Measurements from ENCODE around the gene SENP6. TPM values are rescaled to one million over a fixed set of nuclear protein-coding genes. Genes with fewer than 3 reads are reported as not detected.
"Not testable (repeated sequence)": the region's sequence is repeated elsewhere in the genome, so short reads cannot be mapped to it uniquely, and the experiment has no call there.

The SENP6 gene
- polyA plus RNA-seq, 1 donor (not counting 4 experiments of a cell fraction or from before 2014, with no cell fraction given), result 41.1 TPM

DNA sequence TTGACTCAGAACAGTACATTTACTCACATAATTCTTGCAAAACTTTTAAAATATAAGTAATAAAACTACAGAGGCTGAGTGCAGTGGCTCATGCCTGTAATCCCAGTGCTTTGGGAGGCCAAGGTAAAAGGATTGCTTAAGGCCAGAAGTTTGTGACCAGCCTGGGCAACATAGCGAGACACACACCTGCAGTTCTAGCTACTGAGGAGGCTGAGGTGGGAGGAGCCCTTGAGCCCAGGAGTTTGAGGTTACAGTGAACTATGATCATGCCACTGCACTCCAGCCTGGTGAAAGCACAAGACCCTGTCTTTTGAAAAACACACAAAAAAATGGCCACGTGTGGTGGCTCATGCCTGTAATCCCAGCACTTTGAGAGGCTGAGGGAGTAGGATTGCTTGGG, 125.5 kb downstream of the SENP6 start:
- H3K79me2 ChIP-seq (ENCODE audit: control insufficient read depth, insufficient read depth, low read length), result no peaks in the 10 kb centered on the region
- H2AFZ ChIP-seq (ENCODE audit: control insufficient read depth, low read length), result no peak overlapping the region
- no peak for DNase-seq (ENCODE audit: low read depth, low spot score)
- H3K4me1 ChIP-seq (ENCODE audit: control insufficient read depth, extremely low read depth, insufficient read depth, low read length), result no peaks in the 10 kb centered on the region
- no peaks in the 10 kb centered on the region for H3K9me3 ChIP-seq (ENCODE audit: control insufficient read depth, low read depth, low read length)
- FAIRE-seq, result no peak
- H3K4me2 ChIP-seq (ENCODE audit: control insufficient read depth, extremely low read depth, insufficient read depth, low read depth, low read length), result no peak overlapping the region
- H3K27me3 ChIP-seq (ENCODE audit: control insufficient read depth, extremely low read depth, insufficient read depth, low read length), result no peaks in the 10 kb centered on the region
- H3K9me1 ChIP-seq (ENCODE audit: control insufficient read depth, extremely low read depth, insufficient read depth, low read length), result no peaks in the 10 kb centered on the region
- TF ChIP-seq EZH2 (IDR thresholded peaks at IDR 0.05; ENCODE audit: low read length), result no peak
- TF ChIP-seq, protein P1, sequence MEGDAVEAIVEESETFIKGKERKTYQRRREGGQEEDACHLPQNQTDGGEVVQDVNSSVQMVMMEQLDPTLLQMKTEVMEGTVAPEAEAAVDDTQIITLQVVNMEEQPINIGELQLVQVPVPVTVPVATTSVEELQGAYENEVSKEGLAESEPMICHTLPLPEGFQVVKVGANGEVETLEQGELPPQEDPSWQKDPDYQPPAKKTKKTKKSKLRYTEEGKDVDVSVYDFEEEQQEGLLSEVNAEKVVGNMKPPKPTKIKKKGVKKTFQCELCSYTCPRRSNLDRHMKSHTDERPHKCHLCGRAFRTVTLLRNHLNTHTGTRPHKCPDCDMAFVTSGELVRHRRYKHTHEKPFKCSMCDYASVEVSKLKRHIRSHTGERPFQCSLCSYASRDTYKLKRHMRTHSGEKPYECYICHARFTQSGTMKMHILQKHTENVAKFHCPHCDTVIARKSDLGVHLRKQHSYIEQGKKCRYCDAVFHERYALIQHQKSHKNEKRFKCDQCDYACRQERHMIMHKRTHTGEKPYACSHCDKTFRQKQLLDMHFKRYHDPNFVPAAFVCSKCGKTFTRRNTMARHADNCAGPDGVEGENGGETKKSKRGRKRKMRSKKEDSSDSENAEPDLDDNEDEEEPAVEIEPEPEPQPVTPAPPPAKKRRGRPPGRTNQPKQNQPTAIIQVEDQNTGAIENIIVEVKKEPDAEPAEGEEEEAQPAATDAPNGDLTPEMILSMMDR (optimal IDR thresholded peaks at IDR 0.05 in 1 of 3, IDR thresholded peaks at IDR 0.05 in 1 of 3, conservative IDR thresholded peaks at IDR 0.05 in 1 of 3; ENCODE audit: extremely low read depth in 1 of 3, insufficient read depth in 2 of 3, low read length in 3 of 3), result no peak
- no peaks in the 10 kb centered on the region for H4K20me1 ChIP-seq (ENCODE audit: control insufficient read depth, extremely low read depth, insufficient read depth, low read length)
- H3K36me3 ChIP-seq (ENCODE audit: control insufficient read depth in 2 of 2, extremely low read depth in 1 of 2, insufficient read depth in 2 of 2, low read length in 2 of 2), result no peaks in the 10 kb centered on the region
- no peak overlapping the region for H3K4me3 ChIP-seq (ENCODE audit: control insufficient read depth in 2 of 3, extremely low read depth in 1 of 3, insufficient read depth in 2 of 3, low read depth in 1 of 3, low read length in 3 of 3)
- H3K9ac ChIP-seq (ENCODE audit: control insufficient read depth, extremely low read depth, insufficient read depth, low read length), result no peak overlapping the region
- H3K27ac ChIP-seq (ENCODE audit: control insufficient read depth, insufficient read depth, low read length), result no peak overlapping the region
- dilution Hi-C loops (cut with MboI; ENCODE audit: extremely low pct_ligation_motif_present, low sequenced_read_pairs), result no loop called here

DNA sequence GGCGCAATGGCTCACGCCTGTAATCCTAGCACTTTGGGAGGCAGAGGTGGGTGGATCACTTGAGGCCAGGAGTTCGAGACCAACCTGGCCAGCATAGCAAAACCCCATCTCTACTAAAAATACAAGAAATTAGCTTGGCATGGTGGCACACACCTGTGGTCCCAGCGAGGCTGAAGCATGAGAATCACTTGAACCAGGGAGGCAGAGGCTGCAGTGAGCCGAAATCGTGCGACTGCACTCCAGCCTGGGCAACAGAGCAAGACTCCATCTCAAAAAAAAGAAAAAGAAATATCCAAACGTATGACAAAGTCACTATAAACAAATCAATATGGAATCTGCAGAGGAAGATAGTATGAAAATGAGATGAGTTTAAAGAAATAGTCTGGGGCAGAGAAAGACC, 129.3 kb downstream of the SENP6 start:
- H3K27ac ChIP-seq (ENCODE audit: control insufficient read depth, insufficient read depth, low read length); H3K4me2 ChIP-seq (ENCODE audit: control insufficient read depth, extremely low read depth, insufficient read depth, low read depth, low read length); DNase-seq (ENCODE audit: low read depth, low spot score); H3K9me1 ChIP-seq (ENCODE audit: control insufficient read depth, extremely low read depth, insufficient read depth, low read length); dilution Hi-C loops (cut with MboI; ENCODE audit: extremely low pct_ligation_motif_present, low sequenced_read_pairs); H3K9me3 ChIP-seq (ENCODE audit: control insufficient read depth, low read depth, low read length); H3K79me2 ChIP-seq (ENCODE audit: control insufficient read depth, insufficient read depth, low read length); H4K20me1 ChIP-seq (ENCODE audit: control insufficient read depth, extremely low read depth, insufficient read depth, low read length); H2AFZ ChIP-seq (ENCODE audit: control insufficient read depth, low read length); H3K36me3 ChIP-seq (ENCODE audit: control insufficient read depth in 2 of 2, extremely low read depth in 1 of 2, insufficient read depth in 2 of 2, low read length in 2 of 2); H3K27me3 ChIP-seq (ENCODE audit: control insufficient read depth, extremely low read depth, insufficient read depth, low read length); FAIRE-seq; H3K9ac ChIP-seq (ENCODE audit: control insufficient read depth, extremely low read depth, insufficient read depth, low read length); H3K4me3 ChIP-seq (ENCODE audit: control insufficient read depth in 2 of 3, extremely low read depth in 1 of 3, insufficient read depth in 2 of 3, low read depth in 1 of 3, low read length in 3 of 3); H3K4me1 ChIP-seq (ENCODE audit: control insufficient read depth, extremely low read depth, insufficient read depth, low read length): not testable (repeated sequence)

DNA sequence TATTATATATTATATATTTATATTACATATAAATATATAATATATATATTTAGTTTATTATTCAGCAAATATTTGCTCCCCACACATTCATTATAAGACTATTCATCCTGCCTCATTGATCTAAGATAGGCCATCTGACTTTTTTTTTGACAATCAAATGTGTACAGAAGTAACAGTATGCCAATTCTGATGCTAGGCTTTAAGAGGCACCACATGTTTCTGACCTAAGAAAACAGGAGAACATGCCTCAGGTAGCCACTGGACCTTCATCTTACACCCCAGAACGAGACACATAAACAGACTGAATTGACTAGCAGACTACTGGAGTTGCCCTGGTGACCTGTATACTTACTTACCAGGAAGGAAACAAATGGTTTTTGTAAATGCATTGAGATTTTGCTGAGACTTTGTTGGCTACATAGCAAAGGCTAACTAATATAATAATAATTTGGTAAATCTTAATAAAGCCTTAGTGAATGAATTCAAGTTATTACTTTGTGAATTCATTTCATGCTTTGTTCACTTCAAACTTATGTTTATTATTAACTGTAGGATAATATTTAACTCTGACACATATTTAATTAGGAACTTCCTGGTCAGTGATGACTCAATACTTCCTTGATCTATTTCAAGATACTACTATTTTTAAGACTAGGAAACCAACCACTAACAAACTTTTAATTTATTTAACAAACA, 134.0 kb downstream of the SENP6 start:
- Histone ChIP-seq H3K79me2 (ENCODE audit: control insufficient read depth, insufficient read depth, low read length) (no peaks in the 10 kb centered on the region), H3K9me3 (ENCODE audit: control insufficient read depth, low read depth, low read length) (no peaks in the 10 kb centered on the region), H3K4me2 (ENCODE audit: control insufficient read depth, extremely low read depth, insufficient read depth, low read depth, low read length) (no peak overlapping the region), H3K4me1 (ENCODE audit: control insufficient read depth, extremely low read depth, insufficient read depth, low read length) (no peaks in the 10 kb centered on the region), H3K27ac (ENCODE audit: control insufficient read depth, insufficient read depth, low read length) (no peak overlapping the region), H3K9me1 (ENCODE audit: control insufficient read depth, extremely low read depth, insufficient read depth, low read length) (no peaks in the 10 kb centered on the region), H3K9ac (ENCODE audit: control insufficient read depth, extremely low read depth, insufficient read depth, low read length) (no peak overlapping the region), H4K20me1 (ENCODE audit: control insufficient read depth, extremely low read depth, insufficient read depth, low read length) (no peaks in the 10 kb centered on the region), H2AFZ (ENCODE audit: control insufficient read depth, low read length) (no peak overlapping the region), H3K36me3 (ENCODE audit: control insufficient read depth in 2 of 2, extremely low read depth in 1 of 2, insufficient read depth in 2 of 2, low read length in 2 of 2) (no peaks in the 10 kb centered on the region), H3K27me3 (ENCODE audit: control insufficient read depth, extremely low read depth, insufficient read depth, low read length) (no peaks in the 10 kb centered on the region), H3K4me3 (ENCODE audit: control insufficient read depth in 2 of 3, extremely low read depth in 1 of 3, insufficient read depth in 2 of 3, low read depth in 1 of 3, low read length in 3 of 3) (no peak overlapping the region)
- DNase-seq (ENCODE audit: low read depth, low spot score), result no peak
- TF ChIP-seq, protein P1 (optimal IDR thresholded peaks at IDR 0.05 in 1 of 3, IDR thresholded peaks at IDR 0.05 in 1 of 3, conservative IDR thresholded peaks at IDR 0.05 in 1 of 3; ENCODE audit: extremely low read depth in 1 of 3, insufficient read depth in 2 of 3, low read length in 3 of 3), result no peak
- TF ChIP-seq EZH2 (IDR thresholded peaks at IDR 0.05; ENCODE audit: low read length), result no peak
- FAIRE-seq, result no peak
- dilution Hi-C loops (cut with MboI; ENCODE audit: extremely low pct_ligation_motif_present, low sequenced_read_pairs), result no loop called here

Data from keratinocyte (primary cell).